ENCODE results near the gene PIK3C2G. TPM values are rescaled to one million over a fixed set of nuclear protein-coding genes. Genes with fewer than 3 reads are reported as not detected.

Gene PIK3C2G
- total and polyA plus RNA-seq, 10 of the 15 experiments (the other 5 are each of a cell fraction or from before 2014, with no cell fraction given), result not detected

- TF ChIP-seq CTCF (IDR thresholded peaks at IDR 0.05 in 2 of 3, conservative IDR thresholded peaks at IDR 0.05 in 1 of 3; ENCODE audit: control insufficient read depth in 2 of 3, extremely low read depth in 1 of 3, insufficient read depth in 1 of 3, low read depth in 3 of 3, low read length in 3 of 3), result no peak
- TF ChIP-seq ZBTB33 (IDR thresholded peaks at IDR 0.05), result no peak
- no peak for TF ChIP-seq BHLHE40 (IDR thresholded peaks at IDR 0.05; ENCODE audit: borderline replicate concordance in 1 of 2, low read depth in 2 of 2, low read length in 1 of 2)
These were observed 35.0 kb downstream of the PIK3C2G start (continued) for GRCh38 chr12:18296201-18296908.

GRCh38 chr12:18296909-18297280 lies 35.6 kb downstream of the PIK3C2G start:
- RAD21 ChIA-PET (ENCODE audit: unreplicated experiment), result no interaction called here
- in situ Hi-C loops (cut with MboI), result no loop called here
- H2AFZ ChIP-seq (ENCODE audit: control insufficient read depth, low read depth, low read length), result no peak overlapping the region

More at GRCh38 chr12:18296909-18297280, 35.6 kb downstream of the PIK3C2G start:
- Histone ChIP-seq H4K20me1 (ENCODE audit: control insufficient read depth, insufficient read depth) (no peaks in the 10 kb centered on the region), H3K79me2 (ENCODE audit: control insufficient read depth, insufficient read depth, low read length) (no peaks in the 10 kb centered on the region), H3K27ac (ENCODE audit: control insufficient read depth, insufficient read depth) (no peak overlapping the region), H3K27me3 (replicated peaks in 1 of 2; ENCODE audit: control insufficient read depth in 2 of 2, insufficient read depth in 2 of 2, low read length in 1 of 2) (no peaks in the 10 kb centered on the region), H3K4me1 (ENCODE audit: control insufficient read depth, insufficient read depth, low read length) (no peaks in the 10 kb centered on the region), H3K9me3 (replicated peaks; ENCODE audit: control insufficient read depth, insufficient read depth, low read length) (no peaks in the 10 kb centered on the region), H3K36me3 (ENCODE audit: control insufficient read depth in 2 of 2, insufficient read depth in 2 of 2, low read length in 1 of 2) (no peaks in the 10 kb centered on the region), H3K4me2 (ENCODE audit: control insufficient read depth, insufficient read depth) (no peak overlapping the region), H3K4me3 (no peak overlapping the region), H3K9ac (ENCODE audit: control insufficient read depth, insufficient read depth, low read length) (no peak overlapping the region)
- no TSS peak for BruUV-seq (replicated peaks)
- CTCF ChIA-PET, result no interaction called here
- TF ChIP-seq PBX3 (IDR thresholded peaks at IDR 0.05; ENCODE audit: insufficient replicate concordance, low read depth, low read length), result no peak
- no peak for DNase-seq (ENCODE audit: low read depth, low spot score)
- POLR2A ChIA-PET, result no interaction called here
- no peak for ATAC-seq
- WGBS (ENCODE audit: insufficient coverage, insufficient replicate concordance, low lambda C conversion rate, missing lambda C conversion rate), result 60% methylated on average over 3 of the region's 3 CpGs
- no peak for FAIRE-seq
- SMC1A ChIA-PET (ENCODE audit: uncharacterized antibody, unreplicated experiment), result interaction anchor here (1.2 kb wide), 1 partner anchor 18 kb away, joined by 3 read pairs; no protein-coding TSS in a partner anchor
- intact Hi-C loops (cut with micrococcal nuclease; ENCODE audit: unreplicated experiment), result no loop called here

All from GM12878 (cell line).